Nephron progenitor cell (in vitro differentiated cells): ENCODE results near the gene NOS3.

Experiments used
- DNase-seq: peaks from one replicate; pipeline ENCODE4 v3.0.0; 2021
- H3K27ac Mint-ChIP-seq: 2 replicates; pipeline ENCODE4 v1.8.0; 2021; ENCODE audit warnings: mild to moderate bottlenecking, moderate library complexity, mixed read lengths
- H3K27me3 Mint-ChIP-seq: 2 replicates; pipeline ENCODE4 v1.8.0; 2021; ENCODE audit warnings: mild to moderate bottlenecking, low read depth, mixed read lengths; ENCODE audit not compliant: poor library complexity
- H3K36me3 Mint-ChIP-seq: 2 replicates; pipeline ENCODE4 v1.8.0; 2021; ENCODE audit warnings: low read depth, mixed read lengths
- H3K4me1 Mint-ChIP-seq: 2 replicates; pipeline ENCODE4 v1.8.0; 2021; ENCODE audit warnings: mixed read lengths
- H3K4me3 Mint-ChIP-seq: 2 replicates; pipeline ENCODE4 v1.8.0; 2021; ENCODE audit warnings: mild to moderate bottlenecking, moderate library complexity, mixed read lengths
- H3K9me3 Mint-ChIP-seq: 2 replicates; pipeline ENCODE4 v1.8.0; 2021; ENCODE audit warnings: mild to moderate bottlenecking, moderate library complexity, mixed read lengths
- TF ChIP-seq, protein P1 (sequence below): fragments of 200-600 bp; sonication (generic); IDR thresholded peaks from 2 replicates; pipeline ENCODE4 v1.5.0; 2021; ENCODE audit warnings: antibody characterized with exemption

The NOS3 gene

GRCh38 chr7:150944066-150945042 lies 46.5 kb upstream of the NOS3 start:
- Mint-ChIP-seq H3K36me3 (no peaks in the 10 kb centered on the region), H3K27ac (no peak overlapping the region), H3K9me3 (no peaks in the 10 kb centered on the region), H3K4me3 (no peak overlapping the region), H3K27me3 (peaks cover 14% of the 10 kb centered on the region), H3K4me1 (peaks cover 71% of the 10 kb centered on the region)
- no peak for DNase-seq
- TF ChIP-seq, protein P1, sequence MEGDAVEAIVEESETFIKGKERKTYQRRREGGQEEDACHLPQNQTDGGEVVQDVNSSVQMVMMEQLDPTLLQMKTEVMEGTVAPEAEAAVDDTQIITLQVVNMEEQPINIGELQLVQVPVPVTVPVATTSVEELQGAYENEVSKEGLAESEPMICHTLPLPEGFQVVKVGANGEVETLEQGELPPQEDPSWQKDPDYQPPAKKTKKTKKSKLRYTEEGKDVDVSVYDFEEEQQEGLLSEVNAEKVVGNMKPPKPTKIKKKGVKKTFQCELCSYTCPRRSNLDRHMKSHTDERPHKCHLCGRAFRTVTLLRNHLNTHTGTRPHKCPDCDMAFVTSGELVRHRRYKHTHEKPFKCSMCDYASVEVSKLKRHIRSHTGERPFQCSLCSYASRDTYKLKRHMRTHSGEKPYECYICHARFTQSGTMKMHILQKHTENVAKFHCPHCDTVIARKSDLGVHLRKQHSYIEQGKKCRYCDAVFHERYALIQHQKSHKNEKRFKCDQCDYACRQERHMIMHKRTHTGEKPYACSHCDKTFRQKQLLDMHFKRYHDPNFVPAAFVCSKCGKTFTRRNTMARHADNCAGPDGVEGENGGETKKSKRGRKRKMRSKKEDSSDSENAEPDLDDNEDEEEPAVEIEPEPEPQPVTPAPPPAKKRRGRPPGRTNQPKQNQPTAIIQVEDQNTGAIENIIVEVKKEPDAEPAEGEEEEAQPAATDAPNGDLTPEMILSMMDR, result no peak

- TF ChIP-seq, protein P1, result no peak
- H3K27me3 Mint-ChIP-seq, result peaks cover 9% of the 10 kb centered on the region
- peak overlapping the region; percentile 25 for H3K27ac Mint-ChIP-seq
- no peak for DNase-seq
- no peaks in the 10 kb centered on the region for H3K36me3 Mint-ChIP-seq
- no peaks in the 10 kb centered on the region for H3K9me3 Mint-ChIP-seq
- peak overlapping the region; percentile 60 for H3K4me3 Mint-ChIP-seq
- peaks cover 78% of the 10 kb centered on the region for H3K4me1 Mint-ChIP-seq
Observed at GRCh38 chr7:150945171-150945852, 45.5 kb upstream of the NOS3 start.

GRCh38 chr7:150945853-150946420 lies 44.9 kb upstream of the NOS3 start:
- Mint-ChIP-seq H3K4me3 (peak overlapping the region; percentile 60), H3K36me3 (no peaks in the 10 kb centered on the region), H3K4me1 (peaks cover 82% of the 10 kb centered on the region), H3K9me3 (no peaks in the 10 kb centered on the region), H3K27me3 (peaks cover 6% of the 10 kb centered on the region), H3K27ac (peak overlapping the region; percentile 25)
- no peak for DNase-seq
- TF ChIP-seq, protein P1, result no peak

- TF ChIP-seq, protein P1, result no peak
- Mint-ChIP-seq H3K4me1 (peaks cover 75% of the 10 kb centered on the region), H3K9me3 (no peaks in the 10 kb centered on the region), H3K4me3 (peak overlapping the region; percentile 61), H3K36me3 (peaks cover 5% of the 10 kb centered on the region), H3K27me3 (peaks cover 6% of the 10 kb centered on the region), H3K27ac (no peak overlapping the region)
- DNase-seq, result no peak
Observed at GRCh38 chr7:150946421-150947240, 44.2 kb upstream of the NOS3 start.

DNA sequence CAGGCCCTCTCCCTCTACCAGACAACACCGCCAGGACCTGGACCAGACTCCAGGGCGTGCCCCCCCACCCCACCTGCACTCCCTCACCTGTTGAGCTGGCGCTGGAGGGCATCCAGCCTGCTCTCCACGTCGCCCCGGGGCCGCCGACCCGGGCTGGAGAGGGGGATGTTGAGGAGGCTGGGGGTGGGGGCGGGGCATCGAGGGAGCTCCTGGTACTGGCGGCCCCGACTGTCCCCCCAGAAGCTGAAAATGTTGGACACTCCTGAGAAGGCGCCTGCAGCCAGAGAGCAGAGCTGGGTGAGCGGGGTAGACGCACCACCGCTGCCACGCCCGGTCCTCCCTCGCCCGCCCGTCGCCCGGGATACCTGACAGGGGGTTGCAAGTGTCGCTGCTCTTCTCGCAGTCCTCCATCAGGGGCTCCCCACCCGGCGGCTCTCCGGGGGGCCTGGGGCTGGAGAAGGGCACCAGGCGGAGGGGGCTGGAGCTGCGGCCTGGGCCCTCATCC lies 43.5 kb upstream of the NOS3 start:
- Mint-ChIP-seq H3K27me3 (peaks cover 6% of the 10 kb centered on the region), H3K36me3 (peaks cover 11% of the 10 kb centered on the region), H3K4me1 (peaks cover 70% of the 10 kb centered on the region), H3K9me3 (no peaks in the 10 kb centered on the region), H3K4me3 (no peak overlapping the region), H3K27ac (no peak overlapping the region)
- no peak for DNase-seq
- TF ChIP-seq, protein P1, result no peak
